ENCODE data around the gene EEIG2. TPM values are rescaled to one million over a fixed set of nuclear protein-coding genes. Genes with fewer than 3 reads are reported as not detected.

Gene EEIG2
- total and polyA plus RNA-seq, 5 donors = 2.1 to 9.8 (median 7.1) TPM

DNA sequence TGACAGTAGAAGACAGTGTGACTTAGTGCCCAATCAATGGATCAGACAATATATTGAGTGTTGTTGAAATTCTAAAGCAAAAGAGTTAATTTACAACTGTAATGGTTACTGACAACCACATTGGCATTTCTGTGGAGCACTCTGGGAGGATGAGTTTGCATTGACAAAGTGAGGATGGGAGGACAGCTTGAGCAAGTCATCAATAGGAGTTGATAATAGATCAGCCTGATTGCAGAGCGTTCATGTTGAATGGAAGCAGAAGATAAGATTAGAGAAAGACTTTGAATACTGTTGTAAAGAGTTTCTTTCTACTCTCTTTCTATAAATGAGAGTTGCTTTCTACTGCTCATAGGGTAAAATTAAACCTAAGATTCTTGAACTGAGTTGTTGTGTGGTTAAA is 3.9 kb downstream of the EEIG2 start:
- WGBS = 72% methylated on average over 1 of the region's 1 CpG
- DNase-seq = no peak
- intact Hi-C loops (cut with DNase I) = loop anchor here in 2 of 4 donors (10.0 kb wide), 2 partner anchors 51 to 81 kb away; no protein-coding TSS in a partner anchor
- Histone ChIP-seq H3K4me1 (ENCODE audit: control insufficient read depth, insufficient read depth, low read length) (no peaks in the 10 kb centered on the region), H3K4me3 (ENCODE audit: low read length) (no peak overlapping the region), H3K9me3 (ENCODE audit: control insufficient read depth, low read length) (no peaks in the 10 kb centered on the region), H3K27ac (ENCODE audit: low read length) (no peak overlapping the region), H3K27me3 (ENCODE audit: control insufficient read depth, insufficient read depth) (no peaks in the 10 kb centered on the region)
- ATAC-seq = no peak

DNA sequence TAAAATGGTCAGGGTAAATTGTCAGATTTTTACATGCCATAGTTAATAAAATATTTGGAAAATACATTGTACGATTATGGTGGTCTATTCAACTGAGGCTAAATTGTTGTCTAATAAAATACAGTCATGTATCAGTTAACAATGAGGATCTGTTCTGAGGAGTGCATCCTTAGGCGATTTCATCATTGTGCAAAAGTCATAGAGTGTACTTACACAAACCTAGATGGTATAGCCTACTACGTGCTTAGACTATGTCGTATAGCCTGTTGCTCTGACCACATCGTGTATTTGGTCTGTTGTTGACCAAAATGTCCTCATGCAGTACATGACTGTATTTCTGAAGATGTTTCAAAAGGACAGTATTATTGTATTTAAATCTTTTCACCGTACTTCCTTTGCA is 5.2 kb downstream of the EEIG2 start:
- no peaks in the 10 kb centered on the region for H3K9me3 ChIP-seq (ENCODE audit: control insufficient read depth, low read length)
- DNase-seq = no peak
- H3K27me3 ChIP-seq (ENCODE audit: control insufficient read depth, insufficient read depth) = no peaks in the 10 kb centered on the region
- H3K4me3 ChIP-seq (ENCODE audit: low read length) = no peak overlapping the region
- H3K27ac ChIP-seq (ENCODE audit: low read length) = no peak overlapping the region
- WGBS = 78% methylated on average over 6 of the region's 6 CpGs
- intact Hi-C loops (cut with DNase I) = loop anchor here in 2 of 4 donors (10.0 kb wide), 2 partner anchors 50 to 80 kb away; no protein-coding TSS in a partner anchor
- H3K4me1 ChIP-seq (ENCODE audit: control insufficient read depth, insufficient read depth, low read length) = no peaks in the 10 kb centered on the region
- ATAC-seq = no peak

DNA sequence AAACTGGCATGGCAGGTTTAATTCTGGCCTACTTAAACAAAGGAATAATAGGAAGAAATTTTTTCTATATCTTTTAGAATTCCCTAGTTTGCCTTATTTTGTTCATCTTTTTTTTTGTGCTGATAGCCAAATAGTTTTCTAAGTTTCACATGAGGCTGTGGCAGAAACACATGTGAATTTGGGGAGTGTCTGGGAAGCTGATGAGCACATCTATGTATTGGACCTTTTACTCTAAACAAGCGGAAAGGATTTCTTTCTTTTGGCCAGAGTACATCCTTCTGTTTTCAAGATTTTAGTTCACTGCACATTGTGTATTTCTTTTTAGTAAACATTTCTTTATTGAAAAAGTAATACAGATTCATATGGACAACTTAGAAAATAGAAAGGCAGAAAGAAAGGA is 5.6 kb downstream of the EEIG2 start:
- intact Hi-C loops (cut with DNase I) = loop anchor here in 2 of 4 donors (10.0 kb wide), 2 partner anchors 49 to 79 kb away; no protein-coding TSS in a partner anchor
- 55% methylated on average over 1 of the region's 1 CpG for WGBS
- Histone ChIP-seq H3K4me3 (ENCODE audit: low read length) (no peak overlapping the region), H3K4me1 (ENCODE audit: control insufficient read depth, insufficient read depth, low read length) (no peaks in the 10 kb centered on the region), H3K27me3 (ENCODE audit: control insufficient read depth, insufficient read depth) (no peaks in the 10 kb centered on the region), H3K27ac (ENCODE audit: low read length) (no peak overlapping the region), H3K9me3 (ENCODE audit: control insufficient read depth, low read length) (no peaks in the 10 kb centered on the region)
- ATAC-seq (no peak), DNase-seq (no peak)

GRCh38 chr1:108568589-108568988 is 8.7 kb downstream of the EEIG2 start:
- no peaks in the 10 kb centered on the region for H3K27me3 ChIP-seq (ENCODE audit: control insufficient read depth, insufficient read depth)
- H3K27ac ChIP-seq (ENCODE audit: low read length) = no peak overlapping the region
- 75% methylated on average over 2 of the region's 2 CpGs for WGBS
- intact Hi-C loops (cut with DNase I) = loop anchor here in 2 of 4 donors (10.0 kb wide), 2 partner anchors 46 to 76 kb away; no protein-coding TSS in a partner anchor
- ATAC-seq (peak; percentile 50 to 77), DNase-seq (peak in 2 of 3 donors; percentile 11 to 27)
- H3K9me3 ChIP-seq (ENCODE audit: control insufficient read depth, low read length) = no peaks in the 10 kb centered on the region
- H3K4me1 ChIP-seq (ENCODE audit: control insufficient read depth, insufficient read depth, low read length) = no peaks in the 10 kb centered on the region
- H3K4me3 ChIP-seq (ENCODE audit: low read length) = no peak overlapping the region

GRCh38 chr1:108569097-108569728 is 9.3 kb downstream of the EEIG2 start:
- intact Hi-C loops (cut with DNase I) = loop anchor here in 2 of 4 donors (10.0 kb wide), 2 partner anchors 46 to 76 kb away; no protein-coding TSS in a partner anchor
- no peaks in the 10 kb centered on the region for H3K27me3 ChIP-seq (ENCODE audit: control insufficient read depth, insufficient read depth)
- DNase-seq (no peak), ATAC-seq (no peak)
- no peak overlapping the region for H3K27ac ChIP-seq (ENCODE audit: low read length)
- H3K4me3 ChIP-seq (ENCODE audit: low read length) = no peak overlapping the region
- H3K4me1 ChIP-seq (ENCODE audit: control insufficient read depth, insufficient read depth, low read length) = no peaks in the 10 kb centered on the region
- H3K9me3 ChIP-seq (ENCODE audit: control insufficient read depth, low read length) = no peaks in the 10 kb centered on the region
- 89% methylated on average over 3 of the region's 3 CpGs for WGBS

DNA sequence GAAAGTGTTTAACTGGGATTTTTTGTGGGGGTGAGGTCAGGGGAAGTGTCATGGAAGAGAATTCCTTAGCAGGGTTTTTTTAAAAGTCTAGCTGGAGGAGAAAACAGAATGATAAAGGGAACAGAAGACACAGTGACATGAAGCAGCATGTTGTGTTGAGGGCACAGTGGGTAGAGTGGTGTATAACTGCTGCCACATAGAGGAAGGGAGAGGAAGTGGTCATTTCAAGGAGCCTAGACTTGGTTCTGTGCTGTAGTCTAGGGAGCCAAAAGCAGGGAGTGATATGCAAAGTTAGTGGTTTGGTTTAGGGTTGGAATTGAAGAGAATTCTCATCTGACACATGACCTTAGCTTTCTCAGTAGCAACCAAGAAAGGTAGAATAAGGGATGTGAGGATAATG is 10.2 kb downstream of the EEIG2 start:
- Histone ChIP-seq H3K27ac (ENCODE audit: low read length) (no peak overlapping the region), H3K9me3 (ENCODE audit: control insufficient read depth, low read length) (no peaks in the 10 kb centered on the region), H3K4me1 (ENCODE audit: control insufficient read depth, insufficient read depth, low read length) (no peaks in the 10 kb centered on the region), H3K4me3 (ENCODE audit: low read length) (no peak overlapping the region), H3K27me3 (ENCODE audit: control insufficient read depth, insufficient read depth) (no peaks in the 10 kb centered on the region)
- ATAC-seq (peak; percentile 71 to 72), DNase-seq (no peak)
- intact Hi-C loops (cut with DNase I) = no loop called here

GRCh38 chr1:108570998-108571401 is 11.1 kb downstream of the EEIG2 start:
- intact Hi-C loops (cut with DNase I) = no loop called here
- 79% methylated on average over 7 of the region's 7 CpGs for WGBS
- no peak overlapping the region for H3K27ac ChIP-seq (ENCODE audit: low read length)

DNA sequence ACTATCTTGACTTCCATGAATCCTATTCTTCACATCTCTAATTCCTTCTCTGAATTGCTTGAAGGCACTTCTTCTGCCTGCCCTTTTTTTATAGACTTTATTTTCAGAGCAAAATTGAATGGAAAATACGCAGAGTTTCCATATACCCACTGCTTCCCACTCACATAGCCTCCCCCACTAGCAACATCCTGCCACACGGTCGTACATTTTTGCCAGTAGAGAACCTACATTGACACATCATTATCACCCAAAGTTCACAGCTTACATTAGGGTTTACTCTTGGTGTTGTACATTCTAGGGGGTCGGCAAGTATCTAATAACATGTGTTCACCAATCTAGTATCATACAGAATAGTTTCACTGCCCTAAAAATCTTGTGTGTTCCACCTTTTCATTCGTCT is 12.3 kb downstream of the EEIG2 start:
- DNase-seq = no peak
- ATAC-seq = no peak
- no peaks in the 10 kb centered on the region for H3K4me1 ChIP-seq (ENCODE audit: control insufficient read depth, insufficient read depth, low read length)
- no peak overlapping the region for H3K4me3 ChIP-seq (ENCODE audit: low read length)
- intact Hi-C loops (cut with DNase I) = no loop called here
- WGBS = 85% methylated on average over 5 of the region's 5 CpGs
- no peak overlapping the region for H3K27ac ChIP-seq (ENCODE audit: low read length)
- no peaks in the 10 kb centered on the region for H3K9me3 ChIP-seq (ENCODE audit: control insufficient read depth, low read length)
- no peaks in the 10 kb centered on the region for H3K27me3 ChIP-seq (ENCODE audit: control insufficient read depth, insufficient read depth)

More at GRCh38 chr1:108570998-108571401, 11.1 kb downstream of the EEIG2 start:
- no peaks in the 10 kb centered on the region for H3K4me1 ChIP-seq (ENCODE audit: control insufficient read depth, insufficient read depth, low read length)
- DNase-seq (no peak), ATAC-seq (no peak)
- no peaks in the 10 kb centered on the region for H3K27me3 ChIP-seq (ENCODE audit: control insufficient read depth, insufficient read depth)
- no peaks in the 10 kb centered on the region for H3K9me3 ChIP-seq (ENCODE audit: control insufficient read depth, low read length)
- H3K4me3 ChIP-seq (ENCODE audit: low read length) = no peak overlapping the region

DNA sequence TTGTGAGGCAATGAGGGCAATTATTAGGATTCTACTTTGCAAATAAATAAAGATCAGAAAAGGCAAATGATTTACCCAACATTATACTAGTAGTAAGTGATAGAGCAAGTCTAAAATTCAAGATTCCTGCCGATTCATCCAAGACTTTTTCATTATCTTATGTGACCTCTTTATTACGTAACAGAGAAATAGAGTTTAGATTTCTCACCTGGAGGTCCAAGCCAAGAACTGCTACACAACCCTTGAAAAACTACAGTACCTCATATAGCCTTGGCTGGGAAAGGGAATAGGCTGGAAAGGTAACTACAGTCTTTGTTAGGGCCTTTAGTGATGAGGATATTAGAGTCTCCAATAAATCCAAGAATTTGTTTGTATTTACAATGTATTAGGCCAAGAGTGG is 13.3 kb downstream of the EEIG2 start:
- ATAC-seq (no peak), DNase-seq (no peak)
- H3K9me3 ChIP-seq (ENCODE audit: control insufficient read depth, low read length) = no peaks in the 10 kb centered on the region
- H3K27ac ChIP-seq (ENCODE audit: low read length) = no peak overlapping the region
- H3K4me1 ChIP-seq (ENCODE audit: control insufficient read depth, insufficient read depth, low read length) = no peaks in the 10 kb centered on the region
- intact Hi-C loops (cut with DNase I) = no loop called here
- H3K27me3 ChIP-seq (ENCODE audit: control insufficient read depth, insufficient read depth) = no peaks in the 10 kb centered on the region
- H3K4me3 ChIP-seq (ENCODE audit: low read length) = no peak overlapping the region
- over 99% methylated on average over 2 of the region's 2 CpGs for WGBS

GRCh38 chr1:108574008-108574407 is 14.1 kb downstream of the EEIG2 start:
- no peak overlapping the region for H3K27ac ChIP-seq (ENCODE audit: low read length)
- no peaks in the 10 kb centered on the region for H3K9me3 ChIP-seq (ENCODE audit: control insufficient read depth, low read length)
- DNase-seq (no peak), ATAC-seq (no peak)
- no peaks in the 10 kb centered on the region for H3K4me1 ChIP-seq (ENCODE audit: control insufficient read depth, insufficient read depth, low read length)
- intact Hi-C loops (cut with DNase I) = no loop called here
- no peaks in the 10 kb centered on the region for H3K27me3 ChIP-seq (ENCODE audit: control insufficient read depth, insufficient read depth)
- H3K4me3 ChIP-seq (ENCODE audit: low read length) = no peak overlapping the region

GRCh38 chr1:108575375-108575774 is 15.5 kb downstream of the EEIG2 start:
- intact Hi-C loops (cut with DNase I) = no loop called here
- Histone ChIP-seq H3K9me3 (ENCODE audit: control insufficient read depth, low read length) (no peaks in the 10 kb centered on the region), H3K27me3 (ENCODE audit: control insufficient read depth, insufficient read depth) (no peaks in the 10 kb centered on the region), H3K27ac (ENCODE audit: low read length) (no peak overlapping the region), H3K4me3 (ENCODE audit: low read length) (no peak overlapping the region), H3K4me1 (ENCODE audit: control insufficient read depth, insufficient read depth, low read length) (no peaks in the 10 kb centered on the region)
- no peak for ATAC-seq
- DNase-seq = no peak
